ENCODE measurements around the gene TRIM14.
"Not testable (repeated sequence)": the region's sequence is repeated elsewhere in the genome, so short reads cannot be mapped to it uniquely, and the experiment has no call there.

The TRIM14 gene

DNA sequence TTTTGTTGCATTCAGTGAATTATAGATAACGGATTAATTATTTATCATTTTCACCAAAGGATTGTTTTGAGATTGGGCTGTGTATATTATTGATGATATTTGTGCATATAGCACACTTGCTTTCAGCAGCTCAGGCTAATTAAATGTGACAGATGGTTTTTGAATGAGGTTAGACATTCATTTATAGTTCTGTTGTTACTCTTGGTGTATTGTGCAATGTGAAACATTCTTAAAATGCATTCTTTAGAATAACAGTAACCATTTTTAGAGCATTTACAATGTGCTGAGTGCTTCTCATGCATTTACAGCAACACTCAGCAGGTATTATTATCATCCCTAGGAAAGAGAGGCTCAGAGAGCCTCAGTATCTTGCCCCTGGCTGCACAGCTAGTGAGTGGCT lies 38.7 kb downstream of the TRIM14 start:
- no peak for DNase-seq

DNA sequence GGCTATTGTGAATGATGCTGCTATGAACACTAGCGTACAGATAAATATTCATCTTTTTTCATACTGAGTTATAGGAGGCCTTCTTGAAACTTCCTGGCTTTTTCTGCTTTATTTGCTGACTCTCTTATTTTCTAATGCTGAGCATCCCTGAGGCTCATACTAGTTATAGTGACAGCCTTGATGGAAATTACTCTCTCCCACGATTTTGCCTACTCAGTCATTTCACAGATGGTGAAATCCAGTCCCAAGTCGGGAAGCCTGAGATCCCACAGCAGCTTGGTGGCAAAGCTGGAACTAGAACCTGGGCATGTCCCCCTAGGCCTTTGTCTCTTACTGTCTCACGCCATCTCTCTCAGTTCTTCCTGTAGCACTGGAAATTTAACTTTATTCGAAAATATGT lies 40.1 kb downstream of the TRIM14 start:
- no peak for DNase-seq

DNA sequence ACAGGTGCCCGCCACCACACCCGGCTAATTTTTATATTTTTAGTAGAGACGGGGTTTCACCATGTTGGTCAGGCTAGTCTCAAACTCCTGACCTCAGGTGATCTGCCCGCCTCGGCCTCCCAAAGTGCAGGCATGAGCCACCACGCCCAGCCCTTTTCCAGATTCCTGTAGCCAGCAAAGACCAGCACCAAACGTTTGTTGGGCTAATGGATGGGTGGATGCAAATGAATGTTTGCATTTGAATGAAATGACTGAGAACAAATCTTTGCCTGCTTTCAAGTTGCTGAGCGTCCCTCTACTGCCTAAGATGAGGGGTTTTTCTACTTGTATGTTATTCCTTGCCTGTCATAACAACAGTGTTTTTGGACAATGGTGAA lies 42.5 kb downstream of the TRIM14 start:
- DNase-seq = not testable (repeated sequence)

DNA sequence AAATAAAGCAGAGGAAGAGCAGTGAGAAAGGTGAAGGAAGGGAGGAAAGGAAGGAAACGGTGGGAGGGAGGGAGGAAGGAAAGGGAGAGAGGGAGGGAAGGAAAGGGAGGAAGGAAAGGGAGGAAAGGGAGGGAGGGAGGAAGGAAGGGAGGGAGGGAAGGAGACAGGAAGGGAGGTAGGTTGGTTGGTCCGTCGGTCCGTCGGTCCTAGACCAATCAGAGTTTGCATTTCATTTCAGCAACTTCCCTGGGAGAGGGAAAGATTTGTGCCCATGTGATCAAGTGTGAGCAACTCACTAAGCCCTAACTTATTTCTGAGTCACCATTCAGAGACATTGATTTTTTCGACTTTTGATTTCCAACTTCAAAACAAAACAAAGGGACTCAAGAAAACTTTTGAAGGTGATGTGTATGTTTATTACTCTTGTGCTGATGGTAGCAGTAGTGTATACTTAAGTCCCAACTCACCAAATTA lies 43.7 kb downstream of the TRIM14 start:
- DNase-seq = no peak

DNA sequence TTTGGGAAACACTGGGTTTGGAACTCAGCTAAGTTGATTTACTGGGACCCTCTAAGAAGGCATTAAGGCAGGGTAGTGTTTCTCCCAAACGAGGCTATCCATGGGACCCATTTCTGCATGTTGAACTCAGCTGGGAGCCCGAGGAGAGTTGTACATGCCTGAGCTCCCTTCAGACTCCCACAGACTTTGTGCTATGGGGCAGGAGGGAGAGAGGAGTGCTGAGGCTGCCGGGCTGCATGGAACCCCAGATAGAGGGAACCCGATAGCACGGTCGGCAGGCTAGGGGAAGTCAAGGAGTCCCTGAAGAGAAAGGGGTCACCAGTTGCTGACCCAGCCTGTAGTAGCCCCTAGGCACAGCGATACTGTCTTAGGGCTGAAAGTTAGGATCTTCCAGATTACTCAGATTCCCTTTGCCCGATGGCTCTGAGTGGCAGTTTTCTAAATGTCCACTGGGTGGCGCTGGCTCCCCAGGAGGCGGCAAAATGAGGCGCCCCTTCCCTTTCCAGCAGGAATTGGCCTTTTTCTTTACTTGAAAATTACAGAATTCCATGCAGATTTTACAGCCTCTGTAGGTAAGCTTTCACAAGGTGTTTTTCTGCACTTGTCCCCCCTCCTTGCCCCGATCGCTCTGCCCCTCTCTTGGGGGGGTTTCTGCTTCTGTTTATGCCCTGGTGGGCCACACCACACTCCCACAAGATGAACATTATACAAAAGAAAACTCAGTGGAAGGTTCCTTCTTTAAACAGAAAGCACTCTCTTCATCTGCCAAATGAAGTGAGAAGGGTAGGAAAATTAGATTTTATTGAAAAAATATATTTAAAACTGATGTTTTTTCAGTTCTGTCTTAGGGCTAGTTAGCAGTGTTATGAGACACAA lies 44.7 kb downstream of the TRIM14 start:
- DNase-seq = peak; percentile 36

DNA sequence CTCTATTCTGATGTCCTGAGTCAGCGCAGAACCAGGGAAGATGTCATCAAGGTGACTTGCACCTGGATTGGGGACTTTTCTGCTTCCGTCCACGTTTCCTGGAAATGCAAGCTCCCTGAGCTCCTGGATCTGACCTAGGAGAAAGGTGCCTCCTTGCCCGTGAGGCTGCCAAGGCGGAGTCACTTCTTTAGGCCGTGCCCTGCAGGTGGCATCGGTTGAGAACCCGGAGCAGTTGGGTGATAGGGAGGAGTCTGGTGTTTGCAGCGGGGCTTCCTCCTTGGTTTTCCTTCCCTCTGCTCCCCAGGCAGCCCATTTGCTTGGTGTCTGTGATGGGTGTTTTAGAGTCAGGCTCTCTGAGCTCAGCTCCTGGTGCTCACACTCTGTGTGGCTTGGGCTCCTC lies 47.3 kb downstream of the TRIM14 start:
- DNase-seq = no peak

DNA sequence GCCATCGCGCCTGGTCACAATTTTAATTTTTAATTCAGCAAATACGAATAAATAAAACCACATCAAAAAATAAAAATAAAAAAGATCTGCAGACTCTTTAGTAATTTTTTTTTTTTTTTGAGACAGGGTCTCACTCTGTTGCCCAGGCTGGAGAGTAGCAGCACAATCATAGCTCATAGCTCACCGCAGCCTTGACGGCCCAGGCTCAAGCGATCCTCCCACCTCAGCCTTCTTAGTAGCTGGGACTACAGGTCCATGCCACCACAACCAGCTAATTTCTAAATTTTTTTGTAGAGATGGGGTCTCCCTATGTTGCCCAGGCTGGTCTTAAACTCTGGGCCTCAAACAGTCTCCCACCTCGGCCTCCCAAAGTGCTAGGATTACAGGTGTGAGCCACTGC lies 48.3 kb downstream of the TRIM14 start:
- DNase-seq = no peak

DNA sequence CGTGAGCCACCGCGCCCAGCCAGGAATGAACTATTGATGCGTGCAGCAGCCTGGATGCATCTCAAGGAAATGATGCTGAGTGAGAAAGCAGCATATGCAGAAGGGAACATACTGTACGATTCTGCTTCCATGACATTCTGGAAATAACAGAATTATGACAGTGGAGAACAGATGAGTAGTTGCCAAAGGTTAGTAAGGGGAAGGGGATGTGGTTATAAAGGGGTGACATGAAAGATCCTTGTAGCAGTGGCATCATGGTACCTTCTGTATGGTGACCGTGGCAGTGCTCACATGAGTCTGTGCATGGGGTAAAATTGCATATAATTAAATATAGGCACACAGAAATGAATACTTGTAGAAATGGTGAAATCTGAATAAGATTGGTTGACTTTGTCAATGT lies 49.5 kb downstream of the TRIM14 start:
- no peak for DNase-seq

DNA sequence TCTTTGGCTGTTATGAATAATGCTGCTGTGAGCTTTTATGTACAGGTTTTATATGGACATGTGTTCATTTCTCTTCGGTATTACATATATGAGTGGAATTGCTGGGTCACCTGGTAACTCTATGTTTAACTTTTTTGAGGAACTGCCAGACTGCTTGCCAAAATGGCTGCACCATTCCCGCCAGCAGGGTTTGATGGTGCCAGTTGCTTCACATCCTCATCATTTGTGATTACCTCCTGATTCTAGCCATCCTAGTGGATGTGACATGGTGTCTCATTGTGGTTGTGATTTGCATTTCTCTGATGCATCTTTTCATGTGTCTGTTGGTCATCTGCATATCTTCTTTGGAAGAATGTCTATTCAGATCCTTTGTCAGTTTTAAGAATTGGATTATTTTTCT lies 51.8 kb downstream of the TRIM14 start:
- no peak for DNase-seq

DNA sequence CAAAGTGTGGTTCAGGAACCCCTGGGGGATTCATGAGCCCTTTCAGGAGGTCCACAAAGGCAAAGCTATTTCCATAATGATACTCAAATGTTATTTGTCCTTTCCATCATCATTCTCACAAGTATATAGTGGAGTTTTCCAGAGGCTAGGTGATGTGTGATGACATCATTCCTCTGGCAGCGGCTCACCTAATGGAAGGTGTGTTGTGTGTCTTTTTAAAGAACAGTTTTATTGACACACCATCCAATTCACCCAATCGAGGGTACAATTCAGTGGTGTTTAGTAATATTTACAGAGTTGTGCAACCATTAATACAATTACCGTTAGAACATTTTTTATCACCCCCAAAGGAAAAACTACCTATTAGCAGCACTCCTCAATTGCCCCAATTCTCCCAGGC lies 52.8 kb downstream of the TRIM14 start:
- no peak for DNase-seq

DNA sequence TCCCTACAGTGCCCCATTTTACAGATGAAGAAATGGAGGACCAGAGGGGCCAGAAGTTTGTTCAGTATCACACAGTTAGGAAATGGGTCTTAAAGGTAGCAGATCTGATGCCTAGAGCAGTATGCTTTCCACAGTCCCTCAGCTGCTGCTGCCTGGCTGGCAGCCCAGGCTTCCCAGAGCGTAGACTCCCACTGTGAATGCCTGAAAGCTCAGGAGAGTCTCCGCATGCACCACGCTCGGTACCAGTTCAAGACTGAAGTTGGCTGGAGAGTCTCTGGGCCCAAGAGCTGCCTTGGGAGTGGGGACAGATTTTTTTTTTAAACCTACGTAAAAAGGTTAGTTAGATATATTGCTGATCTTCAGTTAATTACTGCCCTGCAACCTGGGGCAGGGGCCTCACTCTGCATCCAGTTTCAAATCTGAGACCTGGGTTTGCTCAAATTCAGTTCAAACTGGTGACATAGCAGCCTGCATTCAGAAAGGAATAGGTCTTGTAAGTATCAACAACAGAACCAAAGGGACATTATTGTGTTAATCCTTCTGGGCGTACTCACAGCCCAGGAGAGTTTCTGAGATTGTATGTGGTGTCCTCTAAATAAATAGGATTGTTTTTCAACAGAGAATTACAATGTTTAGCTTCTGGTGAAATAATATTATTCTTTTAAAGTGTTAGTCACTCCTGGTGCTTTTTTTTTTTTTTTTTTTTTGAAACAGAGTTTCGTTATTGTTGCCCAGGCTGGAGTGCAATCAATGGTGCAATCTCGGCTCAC lies 54.2 kb downstream of the TRIM14 start:
- DNase-seq = no peak

DNA sequence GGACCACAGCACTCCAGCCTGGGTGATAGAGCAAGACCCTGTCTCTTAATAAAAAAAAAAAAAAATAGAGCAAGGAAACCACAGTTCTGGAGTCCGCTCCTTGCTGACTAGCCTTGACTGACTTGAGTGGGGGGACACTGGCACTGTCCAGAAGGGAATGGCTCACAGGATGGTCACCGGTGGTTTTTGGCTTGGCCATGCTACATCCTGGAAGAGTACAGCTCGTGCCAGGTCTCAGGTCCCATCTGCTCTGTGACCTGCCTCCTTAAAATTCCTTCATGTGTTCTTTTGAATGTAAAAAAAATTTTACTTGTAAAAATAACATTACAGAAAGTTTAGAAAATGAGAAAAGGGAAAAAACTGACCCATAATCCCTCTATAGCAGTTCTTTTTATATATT lies 56.9 kb downstream of the TRIM14 start:
- DNase-seq = no peak

DNA sequence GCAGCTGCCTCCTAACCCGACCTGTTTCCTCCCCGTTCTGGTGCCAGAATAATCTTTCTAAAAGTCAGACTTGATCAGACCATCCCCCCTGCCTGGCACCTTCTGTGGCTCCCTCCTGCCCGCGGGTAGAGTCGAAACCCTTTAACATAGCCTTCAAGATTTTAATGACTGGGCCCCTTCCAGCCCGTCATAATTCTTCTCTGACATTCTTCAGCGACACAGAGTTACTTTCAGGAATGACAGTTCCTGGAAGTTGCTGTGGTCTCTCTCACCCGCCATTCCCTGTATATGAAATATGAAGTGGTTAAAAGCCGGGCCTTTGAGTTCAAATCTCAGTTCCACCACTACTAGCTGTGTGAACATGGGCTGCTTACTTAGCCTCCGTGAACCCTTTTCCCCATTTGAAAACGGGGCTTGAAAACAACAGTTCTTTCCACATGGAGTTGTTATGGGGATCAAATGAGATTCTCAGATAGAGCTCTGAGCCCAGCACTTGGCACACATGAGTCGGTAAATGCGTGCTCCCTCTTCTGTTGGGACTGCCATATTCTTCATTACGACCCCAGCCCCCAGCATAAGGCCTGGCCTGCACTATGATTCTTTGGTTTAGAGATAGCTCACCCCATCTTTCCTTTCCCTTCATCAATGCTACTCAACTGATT lies 61.8 kb downstream of the TRIM14 start:
- no peak for DNase-seq

DNA sequence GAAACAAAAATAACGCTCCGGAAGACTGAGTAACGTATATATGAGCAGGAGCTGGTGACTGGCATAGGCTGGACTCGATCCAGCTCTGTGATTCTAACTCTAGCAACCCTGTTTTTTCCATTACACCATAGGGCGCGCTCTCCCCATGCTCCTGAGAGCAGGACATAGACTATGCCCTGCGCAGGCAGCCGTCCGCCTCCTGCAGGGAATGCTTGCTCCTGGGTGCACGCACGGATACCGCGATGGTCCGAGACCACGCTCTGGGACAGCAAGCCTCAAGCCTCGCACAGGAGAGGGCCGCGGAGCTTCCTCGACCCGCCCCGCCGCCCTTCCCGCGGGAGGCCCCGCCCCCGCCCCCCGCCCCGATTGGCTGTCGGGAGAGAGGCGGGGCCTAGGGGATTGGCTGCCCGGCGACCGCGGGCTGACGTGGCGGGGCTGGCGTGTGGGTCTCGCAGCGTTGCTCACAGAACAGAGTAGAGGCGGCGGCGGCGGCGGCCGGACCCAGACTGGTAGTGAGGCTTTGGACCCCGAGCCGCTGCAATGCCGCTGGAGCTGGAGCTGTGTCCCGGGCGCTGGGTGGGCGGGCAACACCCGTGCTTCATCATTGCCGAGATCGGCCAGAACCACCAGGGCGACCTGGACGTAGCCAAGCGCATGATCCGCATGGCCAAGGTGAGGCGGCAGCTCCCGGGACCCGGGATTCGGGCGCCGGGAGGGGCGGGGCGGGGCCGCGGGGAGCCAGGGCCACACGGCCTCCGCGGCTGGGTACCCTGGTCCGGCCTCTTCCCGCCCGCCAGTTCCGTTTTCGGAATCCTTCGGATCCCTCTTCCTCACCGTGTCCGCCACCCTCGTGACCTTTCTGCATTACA lies 62.5 kb downstream of the TRIM14 start, which contains the start of gene NANS:
Gene NANS, plus strand, starts transcription at position 464 of the 869 bp plus-strand sequence. Its CDS starts 77 bp downstream, at position 541.
- peak; percentile 83 for DNase-seq

DNA sequence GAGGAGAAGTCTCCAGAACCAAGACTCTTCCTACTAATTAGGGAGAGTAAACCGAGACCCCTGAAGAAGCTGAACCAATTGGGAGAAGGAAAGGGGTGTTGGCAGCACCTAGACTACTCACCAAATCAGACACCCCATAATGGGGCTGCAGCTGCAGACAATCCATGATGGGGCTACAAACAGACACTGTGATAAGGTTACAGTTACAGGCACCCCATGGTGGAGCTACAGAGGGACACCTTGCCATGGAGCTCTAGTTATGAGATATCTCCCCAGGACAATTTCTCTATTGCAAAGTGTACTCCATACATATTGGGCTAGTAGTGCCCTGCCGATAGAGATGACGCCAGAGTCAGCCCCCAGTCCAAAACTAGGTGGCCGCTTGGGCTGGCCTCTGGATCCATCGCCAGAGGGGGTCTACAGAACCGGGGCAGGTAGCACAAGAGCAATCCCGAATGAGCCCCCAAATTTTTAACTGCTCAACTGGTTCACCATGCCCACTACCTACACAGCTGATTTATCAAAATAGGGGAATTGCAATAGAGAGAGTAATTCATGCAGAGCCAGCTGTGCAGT lies 64.6 kb downstream of the TRIM14 start:
- no peak for DNase-seq

DNA sequence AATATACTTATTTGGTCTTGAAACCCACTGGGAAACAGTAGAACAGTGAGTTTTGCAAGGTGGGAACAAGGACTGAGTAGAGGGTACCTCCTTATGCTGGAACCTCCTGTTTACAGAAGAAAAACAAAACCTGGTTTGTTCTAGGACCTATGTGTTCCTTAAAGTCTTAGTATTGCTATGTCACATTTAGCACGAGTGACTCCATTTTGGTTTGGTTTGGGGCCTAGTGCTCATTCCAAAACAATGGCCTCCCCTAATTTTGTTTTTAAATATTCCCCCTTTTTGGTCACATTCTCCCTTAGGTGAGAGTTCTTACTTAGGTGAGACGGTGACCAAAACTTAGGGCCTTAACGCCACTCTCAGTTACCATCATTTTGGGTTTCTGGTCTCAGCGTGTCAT lies 68.7 kb downstream of the TRIM14 start:
- DNase-seq = no peak

DNA sequence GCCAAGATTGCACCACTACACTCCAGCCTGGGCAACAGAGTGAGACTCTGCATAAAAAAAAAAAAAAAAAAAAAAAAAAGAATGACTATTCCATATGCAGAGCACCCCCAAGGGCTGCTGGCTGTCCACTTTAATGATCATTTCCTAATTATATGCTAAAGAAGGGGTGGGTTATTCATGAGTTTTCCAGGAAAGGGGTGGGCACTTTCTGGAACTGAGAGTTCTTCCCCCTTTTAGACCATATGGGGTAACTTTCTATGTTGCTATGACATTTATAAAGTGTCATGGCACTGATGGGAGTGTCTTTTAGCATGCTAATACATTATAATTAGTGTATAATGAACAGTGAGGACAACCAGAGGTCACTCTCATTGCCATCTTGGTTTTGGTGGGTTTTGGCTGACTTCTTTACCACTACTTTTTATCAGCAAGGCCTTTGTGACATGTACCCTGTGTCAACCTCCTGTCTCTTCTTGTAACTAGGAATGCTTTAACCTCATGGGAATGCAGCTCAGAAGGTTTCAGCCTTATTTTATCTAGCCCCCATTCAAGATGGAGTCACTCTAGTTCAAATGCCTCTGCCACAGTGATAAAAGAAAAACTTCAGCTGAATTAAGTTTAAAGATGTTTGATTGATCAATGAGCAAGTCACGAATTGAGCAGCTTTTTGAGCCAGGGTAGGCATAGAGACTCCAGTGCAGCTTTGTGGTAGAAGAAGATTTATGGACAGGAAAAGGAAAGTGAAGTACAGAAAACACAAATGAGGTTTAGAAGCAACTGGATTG lies 69.5 kb downstream of the TRIM14 start:
- no peak for DNase-seq

DNA sequence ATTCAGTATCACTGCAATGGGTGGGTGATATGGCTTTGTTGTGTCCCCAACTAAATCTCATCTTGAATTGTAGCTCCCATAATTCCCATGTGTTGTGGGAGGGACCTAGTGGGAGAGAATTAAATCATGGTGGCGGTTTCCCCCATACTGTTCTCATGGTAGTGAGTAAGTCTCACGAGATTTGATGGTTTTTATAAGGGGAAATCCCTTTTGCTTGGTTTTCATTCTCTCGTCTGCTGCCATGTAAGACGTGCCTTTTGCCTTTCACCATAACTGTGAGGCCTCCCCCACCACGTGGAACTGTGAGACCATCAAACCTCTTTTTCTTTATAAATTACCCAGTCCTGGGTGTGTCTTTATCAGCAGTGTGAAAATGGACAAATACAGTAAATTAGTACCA lies 72.0 kb downstream of the TRIM14 start:
- DNase-seq = no peak

DNA sequence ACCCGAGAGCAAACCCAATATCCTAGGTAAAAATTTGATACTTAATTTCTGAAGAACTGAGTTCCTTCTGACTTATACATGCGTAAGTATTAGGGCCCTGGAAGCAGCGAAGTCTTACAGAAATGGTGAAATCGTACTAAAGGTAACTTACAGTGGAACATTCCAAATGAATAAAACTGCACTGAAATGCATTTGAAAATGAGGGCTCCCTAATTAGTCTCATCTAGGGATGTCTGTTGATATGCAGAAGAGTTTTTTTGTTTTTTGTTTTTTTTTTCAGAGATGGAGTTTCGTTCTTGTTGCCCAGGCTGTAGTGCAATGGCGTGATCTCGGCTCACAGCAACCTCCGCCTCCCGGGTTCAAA lies 72.9 kb downstream of the TRIM14 start:
- DNase-seq = no peak

DNA sequence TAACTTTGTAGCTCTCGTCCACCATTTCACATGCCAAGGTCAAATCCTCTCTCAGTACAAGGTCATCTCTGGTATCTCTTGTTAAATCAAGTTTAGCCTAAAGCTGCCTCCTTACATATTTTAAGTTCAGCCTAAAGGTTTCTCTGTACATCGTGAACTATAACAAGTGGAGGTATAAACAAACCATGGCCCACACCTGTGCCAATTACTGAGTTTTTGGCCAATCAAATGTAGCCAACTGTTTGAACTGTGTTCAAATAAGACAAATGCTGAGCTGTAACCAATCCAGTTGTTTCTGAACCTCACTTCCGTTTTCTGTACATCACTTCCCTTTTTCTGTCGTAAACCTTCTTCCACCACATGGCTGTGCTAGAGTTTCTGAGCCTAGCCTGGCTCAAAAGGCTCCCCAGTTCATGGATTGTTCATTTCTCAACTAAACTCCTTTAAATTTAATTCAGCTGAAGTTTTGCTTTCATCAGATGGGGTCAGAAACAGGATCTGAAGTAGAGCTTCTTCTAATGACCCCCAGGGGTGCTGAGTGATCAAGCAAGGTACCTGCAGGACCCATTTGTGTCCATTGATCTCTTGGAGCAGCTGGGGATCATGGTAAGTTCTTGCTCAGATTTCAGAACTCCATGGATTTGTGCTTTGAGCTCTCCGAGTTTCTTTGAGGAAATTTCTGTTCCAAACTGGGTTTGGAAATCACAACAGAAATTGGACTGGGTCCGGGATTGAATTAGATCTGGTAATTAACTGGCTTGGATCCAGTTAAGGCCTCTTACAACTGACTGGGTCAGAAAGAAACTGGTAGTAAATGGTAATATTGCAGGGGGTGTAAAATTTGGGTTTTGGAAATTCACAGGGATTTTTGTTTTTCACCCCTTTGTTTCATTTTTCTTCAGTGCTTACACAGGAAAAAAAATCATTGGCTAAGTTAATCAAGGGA lies 73.5 kb downstream of the TRIM14 start:
- no peak for DNase-seq

Measured in NCI-H1105 treated with DMSO at 0.1 percent for 48 hours (cell line).